Muscle layer of duodenum (tissue), 2 donors: Measurements from ENCODE around the gene INAVA.
"Not testable (repeated sequence)": the region's sequence is repeated elsewhere in the genome, so short reads cannot be mapped to it uniquely, and the experiment has no call there.

Source experiments
- H3K27ac ChIP-seq: one replicate; pipeline ENCODE4 v1.7.0; 2013; ENCODE audit warnings: mild to moderate bottlenecking, low read length
- H3K27me3 ChIP-seq: one replicate; pipeline ENCODE4 v1.7.0; 2013; ENCODE audit warnings: low read depth, mild to moderate bottlenecking, control low read depth, low read length
- H3K36me3 ChIP-seq, 2 donors: one replicate each; pipeline ENCODE4 v1.7.0; 2013; ENCODE audit warnings: low read length in 2 of 2, control low read depth in 1 of 2, mild to moderate bottlenecking in 1 of 2; ENCODE audit not compliant: insufficient read depth in 2 of 2, control insufficient read depth in 1 of 2
- H3K4me1 ChIP-seq, 2 donors: one replicate each; pipeline ENCODE4 v1.7.0; 2013; ENCODE audit warnings: low read length in 2 of 2, mild to moderate bottlenecking in 2 of 2, control low read depth in 1 of 2, moderate library complexity in 1 of 2; ENCODE audit not compliant: insufficient read depth in 2 of 2, control insufficient read depth in 1 of 2
- H3K4me3 ChIP-seq, 2 donors: one replicate each; pipeline ENCODE4 v1.7.0; 2013; ENCODE audit warnings: low read length in 2 of 2, low read depth in 1 of 2, mild to moderate bottlenecking in 1 of 2
- H3K9me3 ChIP-seq, 2 donors: one replicate each; pipeline ENCODE4 v1.7.0; 2013; ENCODE audit warnings: low read length in 2 of 2, control low read depth in 1 of 2, mild to moderate bottlenecking in 1 of 2; ENCODE audit not compliant: control insufficient read depth in 1 of 2
- donor health status: healthy.

INAVA gene

GRCh38 chr1:200929530-200930278 is 35.0 kb downstream of the INAVA start:
- H3K4me3 ChIP-seq = no peak overlapping the region
- no peaks in the 10 kb centered on the region for H3K4me1 ChIP-seq
- H3K36me3 ChIP-seq = no peaks in the 10 kb centered on the region
- H3K27ac ChIP-seq = no peak overlapping the region
- H3K9me3 ChIP-seq = peaks cover 0 to 3% of the 10 kb centered on the region in 2 donors
- no peaks in the 10 kb centered on the region for H3K27me3 ChIP-seq

- not testable (repeated sequence) for H3K4me1 ChIP-seq, H3K9me3 ChIP-seq, H3K36me3 ChIP-seq, H3K27ac ChIP-seq, H3K4me3 ChIP-seq, H3K27me3 ChIP-seq
These were observed 35.6 kb downstream of the INAVA start for GRCh38 chr1:200930285-200930684.

GRCh38 chr1:200931776-200932175 is 37.1 kb downstream of the INAVA start:
- no peaks in the 10 kb centered on the region for H3K4me1 ChIP-seq
- no peaks in the 10 kb centered on the region for H3K27me3 ChIP-seq
- H3K9me3 ChIP-seq = peaks cover 0 to 3% of the 10 kb centered on the region in 2 donors
- H3K4me3 ChIP-seq = no peak overlapping the region
- no peaks in the 10 kb centered on the region for H3K36me3 ChIP-seq
- no peak overlapping the region for H3K27ac ChIP-seq

GRCh38 chr1:200934676-200935245 is 40.1 kb downstream of the INAVA start:
- Histone ChIP-seq H3K4me3 (no peak overlapping the region), H3K4me1 (no peaks in the 10 kb centered on the region), H3K27ac (no peak overlapping the region), H3K9me3 (peaks cover 0 to 3% of the 10 kb centered on the region in 2 donors), H3K27me3 (no peaks in the 10 kb centered on the region), H3K36me3 (no peaks in the 10 kb centered on the region)

GRCh38 chr1:200935286-200935962 is 40.7 kb downstream of the INAVA start:
- not testable (repeated sequence) for H3K27me3 ChIP-seq, H3K4me1 ChIP-seq, H3K27ac ChIP-seq

DNA sequence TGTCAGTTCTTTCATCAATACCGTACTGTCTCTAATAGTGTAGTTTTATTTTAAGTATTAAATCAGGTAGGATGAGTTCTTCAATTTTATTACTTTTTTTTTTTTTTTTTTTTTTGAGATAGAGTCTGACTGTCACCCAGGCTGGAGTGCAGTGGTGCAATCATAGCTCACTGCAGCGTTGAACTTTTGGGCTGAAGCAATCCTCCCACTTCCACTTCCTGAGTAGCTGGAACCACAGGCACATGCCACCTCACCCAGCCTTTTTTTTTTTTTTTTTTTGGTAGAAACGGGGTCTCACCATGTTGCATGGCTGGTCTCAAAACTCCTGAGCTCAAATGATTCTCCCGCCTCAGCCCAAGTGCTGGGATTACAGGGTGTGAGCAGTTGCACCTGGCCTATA is 44.3 kb downstream of the INAVA start:
- Histone ChIP-seq H3K27ac (no peak overlapping the region), H3K4me3 (no peak overlapping the region), H3K27me3 (no peaks in the 10 kb centered on the region), H3K4me1 (no peaks in the 10 kb centered on the region), H3K36me3 (no peaks in the 10 kb centered on the region), H3K9me3 (peaks cover 0 to 3% of the 10 kb centered on the region in 2 donors)

More at GRCh38 chr1:200935286-200935962, 40.7 kb downstream of the INAVA start:
- not testable (repeated sequence) for H3K9me3 ChIP-seq, H3K36me3 ChIP-seq, H3K4me3 ChIP-seq

DNA sequence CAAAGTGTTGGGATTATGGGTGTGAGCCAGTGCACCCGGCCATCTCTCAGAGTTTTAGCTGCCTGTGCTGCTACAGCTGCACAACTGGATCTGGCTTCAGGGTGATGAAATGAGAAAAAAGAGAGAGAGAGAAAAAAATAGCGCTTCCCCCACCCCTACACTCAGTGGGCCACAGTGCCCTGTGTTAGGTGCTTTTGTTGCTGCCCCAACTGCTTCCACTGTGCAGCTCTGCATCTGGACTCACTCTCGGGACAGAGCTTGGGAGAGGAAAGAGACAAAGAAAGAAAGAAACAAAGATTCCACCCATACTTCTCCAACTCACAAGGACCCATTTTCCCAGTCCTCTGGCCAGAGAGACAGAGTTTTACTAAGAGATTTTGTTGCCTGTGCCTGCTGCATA is 50.4 kb downstream of the INAVA start:
- Histone ChIP-seq H3K9me3 (peaks cover 3 to 12% of the 10 kb centered on the region in 2 donors), H3K27me3 (no peaks in the 10 kb centered on the region), H3K36me3 (no peaks in the 10 kb centered on the region), H3K4me3 (no peak overlapping the region), H3K4me1 (no peaks in the 10 kb centered on the region), H3K27ac (no peak overlapping the region)

GRCh38 chr1:200947059-200947566 is 52.4 kb downstream of the INAVA start:
- H3K9me3 ChIP-seq = peaks cover 3 to 9% of the 10 kb centered on the region in 2 donors
- H3K4me1 ChIP-seq = no peaks in the 10 kb centered on the region
- no peak overlapping the region for H3K27ac ChIP-seq
- no peak overlapping the region for H3K4me3 ChIP-seq
- H3K36me3 ChIP-seq = no peaks in the 10 kb centered on the region
- H3K27me3 ChIP-seq = no peaks in the 10 kb centered on the region

DNA sequence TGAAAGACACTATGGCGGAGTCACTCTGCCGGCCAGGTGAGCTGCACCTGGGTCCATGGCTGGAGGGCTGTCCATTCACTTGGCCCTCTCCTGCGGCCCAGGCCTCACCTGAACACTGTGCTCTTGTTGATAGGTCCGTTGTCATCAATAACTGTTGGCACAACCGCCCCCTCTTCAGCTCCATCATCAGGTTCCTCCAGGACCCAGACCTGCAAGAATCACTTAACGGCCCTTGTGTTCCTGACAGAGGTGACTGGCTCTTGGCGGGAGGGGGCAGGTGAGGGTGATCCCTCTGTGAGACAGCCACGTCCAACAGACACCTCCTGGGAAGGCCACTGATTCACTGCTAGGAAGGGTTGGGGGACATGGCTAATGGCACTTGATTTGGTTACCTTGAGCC is 54.9 kb downstream of the INAVA start:
- Histone ChIP-seq H3K4me1 (no peaks in the 10 kb centered on the region), H3K9me3 (peaks cover 3 to 9% of the 10 kb centered on the region in 2 donors), H3K4me3 (no peak overlapping the region), H3K27ac (no peak overlapping the region), H3K27me3 (no peaks in the 10 kb centered on the region), H3K36me3 (no peaks in the 10 kb centered on the region)

DNA sequence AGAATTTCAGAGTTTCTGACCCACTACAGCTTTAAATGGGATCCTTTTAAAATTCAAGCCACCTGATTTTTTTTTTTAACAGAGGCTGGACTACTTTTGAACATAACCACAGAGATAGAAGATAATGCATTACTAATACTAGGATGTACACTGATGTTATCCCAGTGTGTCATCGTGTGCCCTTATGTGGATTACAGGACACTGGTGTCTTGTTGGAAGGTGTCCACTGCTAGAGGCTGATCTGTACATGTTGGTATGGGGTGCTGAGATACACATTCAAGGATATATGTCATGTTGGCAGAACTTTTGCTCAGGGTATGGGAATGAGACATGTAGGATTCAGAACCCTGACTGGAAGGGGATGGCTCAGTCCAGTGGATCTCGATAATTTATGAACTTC is 56.3 kb downstream of the INAVA start:
- no peak overlapping the region for H3K4me3 ChIP-seq

DNA sequence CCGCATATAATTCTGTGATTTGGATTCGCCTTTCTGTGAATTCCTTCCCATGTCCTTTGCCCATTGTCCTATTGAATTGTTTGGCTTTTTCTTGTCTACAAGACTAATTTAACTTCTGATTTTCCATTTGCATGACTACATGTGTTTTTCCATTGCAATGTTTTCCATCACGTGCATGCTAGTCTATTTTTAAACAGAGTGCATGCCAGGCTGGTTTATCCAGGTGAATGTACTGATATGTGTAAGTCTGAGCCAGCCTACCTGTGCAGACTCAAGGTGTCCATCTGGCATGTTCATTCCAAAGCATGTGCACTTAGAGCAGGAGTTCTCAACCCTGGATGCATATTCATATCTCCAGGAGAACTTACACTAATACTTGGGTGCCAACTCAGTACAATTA is 59.7 kb downstream of the INAVA start:
- H3K9me3 ChIP-seq = no peaks in the 10 kb centered on the region
- H3K4me3 ChIP-seq = no peak overlapping the region
- H3K4me1 ChIP-seq = no peaks in the 10 kb centered on the region
- H3K27me3 ChIP-seq = no peaks in the 10 kb centered on the region
- no peak overlapping the region for H3K27ac ChIP-seq
- no peaks in the 10 kb centered on the region for H3K36me3 ChIP-seq

More for the DNA sequence above, 56.3 kb downstream of the INAVA start:
- Histone ChIP-seq H3K4me1 (no peaks in the 10 kb centered on the region), H3K27ac (no peak overlapping the region), H3K27me3 (no peaks in the 10 kb centered on the region), H3K9me3 (peaks cover 3 to 9% of the 10 kb centered on the region in 2 donors), H3K36me3 (no peaks in the 10 kb centered on the region)
